Activated T-helper 2 cell treated with anti-CD3 and anti-CD28 coated beads, Interferon-gamma antibody, Interleukin-2, Interleukin-4, amounts not matched to agents 10 μg/mL and 5 μg/mL and 100 μg/mL, durations not matched to agents 14 hours and 24 hours and 36 hours (primary cell): ENCODE data around the gene TRAF4. TPM values are rescaled to one million over a fixed set of nuclear protein-coding genes. Genes with fewer than 3 reads are reported as not detected.

Experiments
- total RNA-seq: library from RNA; stranded (reverse); gene quantifications from 2 replicates; pipeline ENCODE4 v1.2.3, GENCODE V29; 2022

Gene TRAF4
- total RNA-seq, 1 donor from 2014 or later, result 129 TPM

Other genes with a start within 250 kb of the TRAF4 start
- gene FOXN1, start 237.7 kb upstream of the TRAF4 start, total RNA-seq, result not detected in 2 replicates
- gene UNC119, start 191.4 kb upstream of the TRAF4 start, total RNA-seq, result 55.3 and 63.9 TPM in 2 replicates
- 65.1 and 70.9 TPM in 2 replicates for gene PIGS, start 172.5 kb upstream of the TRAF4 start, total RNA-seq
- gene ALDOC, start 167.1 kb upstream of the TRAF4 start, total RNA-seq, result 95.0 and 95.7 TPM in 2 replicates
- gene SPAG5, start 145.0 kb upstream of the TRAF4 start, total RNA-seq, result 92.5 and 98.8 TPM in 2 replicates
- 35.2 and 37.9 TPM in 2 replicates for gene RSKR, start 129.8 kb upstream of the TRAF4 start, total RNA-seq
- 196 and 213 TPM in 2 replicates for gene BLTP2, start 98.9 kb upstream of the TRAF4 start, total RNA-seq
- gene SDF2, start 82.1 kb upstream of the TRAF4 start, total RNA-seq, result 40.3 and 49.2 TPM in 2 replicates
- 97.5 and 102 TPM in 2 replicates for gene SUPT6H, start 81.8 kb upstream of the TRAF4 start, total RNA-seq
- gene PROCA1, start 32.1 kb upstream of the TRAF4 start, total RNA-seq, result 7.0 and 7.7 TPM in 2 replicates
- 19.4 and 21.5 TPM in 2 replicates for gene RAB34, start 26.1 kb upstream of the TRAF4 start, total RNA-seq
- 1,712 and 1,733 TPM in 2 replicates for gene RPL23A, start 24.0 kb upstream of the TRAF4 start, total RNA-seq
- gene TLCD1, start 17.8 kb upstream of the TRAF4 start, total RNA-seq, result 8.0 and 8.2 TPM in 2 replicates
- gene NEK8, start 15.2 kb upstream of the TRAF4 start, total RNA-seq, result 3.6 and 4.2 TPM in 2 replicates
- gene FAM222B, start 98.8 kb downstream of the TRAF4 start, total RNA-seq, result 19.6 and 23.0 TPM in 2 replicates
- gene ERAL1, start 111.0 kb downstream of the TRAF4 start, total RNA-seq, result 54.5 and 60.4 TPM in 2 replicates
- 136 and 143 TPM in 2 replicates for gene FLOT2, start 153.7 kb downstream of the TRAF4 start, total RNA-seq
- 30.6 and 32.9 TPM in 2 replicates for gene DHRS13, start 159.1 kb downstream of the TRAF4 start, total RNA-seq
- 59.5 and 62.1 TPM in 2 replicates for gene PHF12, start 207.5 kb downstream of the TRAF4 start, total RNA-seq